Gastrocnemius medialis (tissue), 4 donors: Measurements from ENCODE around the gene ERVW-1. TPM values are rescaled to one million over a fixed set of nuclear protein-coding genes. Genes with fewer than 3 reads are reported as not detected.
"Not testable (repeated sequence)": the region's sequence is repeated elsewhere in the genome, so short reads cannot be mapped to it uniquely, and the experiment has no call there.

Experiments
- ATAC-seq, 2 donors: fragments of 150-250 bp; one replicate each; pipeline ENCODE4 v1.9.1; 2016
- DNase-seq, 2 donors: peaks; one replicate each; pipeline ENCODE4 v3.0.0-alpha.2; 2019
- H3K27ac ChIP-seq, 4 donors: fragments of 200-600 bp; sonication (generic); 1 replicate in 1 of 4; 2 replicates in 3 of 4; pipeline ENCODE4 v1.5.1; 2016 to 2018; ENCODE audit warnings: mild to moderate bottlenecking in 2 of 4, moderate library complexity in 1 of 4
- H3K27me3 ChIP-seq, 3 donors: fragments of 200-600 bp; sonication (generic) in 2 of 3; 1 replicate in 1 of 3; 2 replicates in 2 of 3; pipeline versions ENCODE4 v1.5.1 to v1.6.0; 2016 to 2019; ENCODE audit warnings: mild to moderate bottlenecking in 1 of 3, moderate library complexity in 1 of 3
- H3K36me3 ChIP-seq, 2 donors: fragments of 200-600 bp; sonication (generic) in 1 of 2; one replicate each; pipeline ENCODE4 v1.5.1; 2017 to 2018
- H3K4me1 ChIP-seq, 2 donors: fragments of 200-600 bp; sonication (generic) in 1 of 2; one replicate each; pipeline ENCODE4 v1.5.1; 2016 to 2017; ENCODE audit warnings: mild to moderate bottlenecking in 2 of 2
- H3K4me3 ChIP-seq, 4 donors: fragments of 200-600 bp; sonication (generic) in 3 of 4; 1 replicate in 1 of 4; 2 replicates in 3 of 4; pipeline ENCODE4 v1.5.1; 2016 to 2019; ENCODE audit warnings: mild to moderate bottlenecking in 2 of 4
- H3K9me3 ChIP-seq, 3 donors: fragments of 200-600 bp; sonication (generic) in 2 of 3; 1 replicate in 1 of 3; 2 replicates in 2 of 3; pipeline ENCODE4 v1.5.1; 2016 to 2019
- CTCF ChIP-seq, 5 experiments: fragments of 450-650 bp in 3 of 5; fragments of 200-600 bp in 2 of 5; sonication (generic) in 2 of 5; IDR thresholded peaks in 4 of 5; conservative IDR thresholded peaks in 1 of 5; 1 replicate in 4 of 5; 2 replicates in 1 of 5; pipeline ENCODE4 v1.5.1; 2016 to 2019; ENCODE audit warnings: antibody characterized with exemption in 5 of 5, mild to moderate bottlenecking in 3 of 5, moderate library complexity in 3 of 5
- POLR2A ChIP-seq, 2 donors: fragments of 450-650 bp; IDR thresholded peaks; one replicate each; pipeline ENCODE4 v1.6.1; 2017; ENCODE audit warnings: antibody characterized with exemption in 2 of 2, mild to moderate bottlenecking in 2 of 2, moderate library complexity in 2 of 2
- in situ Hi-C, 4 donors: fragments of 200-750 bp; cut with MboI; loops; one replicate each; pipeline versions ENCODE4 v1.15.0 to v1.8.0; 2017; ENCODE audit warnings: low sequenced_read_pairs in 4 of 4
- intact Hi-C: fragments of 100-400 bp; cut with DNase I; formaldehyde crosslinking; loops from one replicate; pipeline ENCODE4 v1.15.1; 2023; ENCODE audit warnings: low total_unique reads
- total RNA-seq, 4 donors: library from RNA; depleted of rRNA; stranded (reverse); fragments of >200 nt; gene quantifications; one replicate each; pipeline versions ENCODE4 v1.1.0 to v1.2.3, GENCODE V29; 2016

The ERVW-1 gene
- total RNA-seq, 4 donors from 2014 or later = 0.10 TPM; not detected in 3

GRCh38 chr7:92468589-92468988 is 9.2 kb downstream of the ERVW-1 start:
- H3K27ac ChIP-seq, H3K4me1 ChIP-seq, H3K27me3 ChIP-seq, intact Hi-C loops, H3K4me3 ChIP-seq, ATAC-seq, H3K9me3 ChIP-seq, in situ Hi-C loops, DNase-seq: not testable (repeated sequence)
- H3K36me3 ChIP-seq = peaks cover 0 to 29% of the 10 kb centered on the region in 2 donors

DNA sequence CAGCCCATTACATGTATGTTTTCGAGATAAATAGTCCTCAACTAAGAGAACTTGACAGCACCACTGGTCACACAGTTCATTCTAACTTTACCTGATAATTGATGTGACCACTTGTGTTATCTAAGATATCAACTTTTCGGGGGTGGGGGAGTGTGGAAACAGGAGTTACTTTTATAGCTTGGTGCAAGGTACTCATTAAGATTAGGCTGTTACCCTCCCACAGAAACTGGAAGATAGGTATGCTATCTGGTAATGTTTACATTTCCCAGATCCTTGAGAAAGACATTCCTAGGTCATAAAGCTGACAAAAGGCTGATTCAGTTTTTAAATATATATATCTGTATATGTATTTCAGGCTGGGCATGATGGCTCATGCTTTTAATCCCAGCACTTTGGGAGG is 11.1 kb downstream of the ERVW-1 start:
- intact Hi-C loops = no loop called here

GRCh38 chr7:92464515-92464914 is 13.2 kb downstream of the ERVW-1 start:
- H3K4me3 ChIP-seq = no peak overlapping the region
- DNase-seq (no peak), ATAC-seq (no peak)
- no peaks in the 10 kb centered on the region for H3K9me3 ChIP-seq
- no peak for TF ChIP-seq POLR2A (IDR thresholded peaks at IDR 0.05)
- TF ChIP-seq CTCF (IDR thresholded peaks at IDR 0.05 in 4 of 5, conservative IDR thresholded peaks at IDR 0.05 in 1 of 5) = no peak
- H3K27me3 ChIP-seq = no peaks in the 10 kb centered on the region
- in situ Hi-C loops = no loop called here
- peaks cover 0 to 24% of the 10 kb centered on the region in 2 donors for H3K36me3 ChIP-seq
- intact Hi-C loops = no loop called here
- no peak overlapping the region for H3K27ac ChIP-seq
- no peaks in the 10 kb centered on the region for H3K4me1 ChIP-seq

More for the DNA sequence above, 11.1 kb downstream of the ERVW-1 start:
- ATAC-seq (no peak), DNase-seq (no peak)
- Histone ChIP-seq H3K27ac (no peak overlapping the region), H3K27me3 (no peaks in the 10 kb centered on the region), H3K4me1 (no peaks in the 10 kb centered on the region), H3K9me3 (no peaks in the 10 kb centered on the region), H3K4me3 (no peak overlapping the region), H3K36me3 (peaks cover 0 to 23% of the 10 kb centered on the region in 2 donors)
- TF ChIP-seq POLR2A (IDR thresholded peaks at IDR 0.05) (no peak), CTCF (IDR thresholded peaks at IDR 0.05 in 4 of 5, conservative IDR thresholded peaks at IDR 0.05 in 1 of 5) (no peak)
- in situ Hi-C loops = no loop called here

DNA sequence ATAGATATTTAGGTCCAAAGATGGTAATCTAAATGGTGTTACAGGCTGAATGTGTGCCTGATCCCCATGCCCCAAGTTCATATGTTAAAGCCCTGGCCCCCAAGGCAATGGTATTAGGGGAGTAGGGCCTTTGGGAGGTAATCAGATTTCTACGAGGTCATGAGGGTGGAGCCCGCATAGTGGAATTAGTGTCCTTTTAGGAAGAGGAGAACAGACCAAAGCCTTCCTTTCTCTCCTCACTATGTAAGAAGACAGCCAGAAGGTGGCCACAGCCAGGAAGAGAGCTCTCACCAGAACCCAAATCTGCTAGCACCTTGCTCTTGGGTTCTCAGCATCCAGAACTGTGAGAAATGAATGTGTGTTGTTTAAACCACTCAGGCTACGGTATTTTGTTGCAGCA is 15.2 kb downstream of the ERVW-1 start:
- H3K9me3 ChIP-seq = no peaks in the 10 kb centered on the region
- peaks cover 0 to 32% of the 10 kb centered on the region in 2 donors for H3K36me3 ChIP-seq
- no peaks in the 10 kb centered on the region for H3K27me3 ChIP-seq
- ATAC-seq = no peak
- intact Hi-C loops = no loop called here
- no peak overlapping the region for H3K27ac ChIP-seq
- no peak overlapping the region for H3K4me3 ChIP-seq
- no peak for DNase-seq
- in situ Hi-C loops = no loop called here
- H3K4me1 ChIP-seq = no peaks in the 10 kb centered on the region
- TF ChIP-seq POLR2A (IDR thresholded peaks at IDR 0.05) (no peak), CTCF (IDR thresholded peaks at IDR 0.05 in 4 of 5, conservative IDR thresholded peaks at IDR 0.05 in 1 of 5) (no peak)

GRCh38 chr7:92461027-92462003 is 16.4 kb downstream of the ERVW-1 start:
- Histone ChIP-seq H3K27ac (no peak overlapping the region), H3K27me3 (no peaks in the 10 kb centered on the region), H3K9me3 (no peaks in the 10 kb centered on the region), H3K4me3 (no peak overlapping the region), H3K4me1 (no peaks in the 10 kb centered on the region), H3K36me3 (peaks cover 0 to 41% of the 10 kb centered on the region in 2 donors)
- intact Hi-C loops (no loop called here), in situ Hi-C loops (no loop called here)
- no peak for DNase-seq
- no peak for ATAC-seq
- TF ChIP-seq POLR2A (IDR thresholded peaks at IDR 0.05) = no peak
- peak in 1 of 5 experiments; percentile 22 for TF ChIP-seq CTCF (IDR thresholded peaks at IDR 0.05 in 4 of 5, conservative IDR thresholded peaks at IDR 0.05 in 1 of 5)
